Naive thymus-derived CD4-positive, alpha-beta T cell (primary cell): ENCODE results near the gene F8. TPM values are rescaled to one million over a fixed set of nuclear protein-coding genes. Genes with fewer than 3 reads are reported as not detected.
"Not testable (repeated sequence)": the region's sequence is repeated elsewhere in the genome, so short reads cannot be mapped to it uniquely, and the experiment has no call there.

Experiments used
- ATAC-seq: fragments of 150-1000 bp; cut with Tn5 transposase; 2 replicates; pipeline ENCODE4 v1.10.0; 2021; ENCODE audit warnings: mild to moderate bottlenecking, moderate library complexity
- CTCF ChIA-PET: fragments of 350-600 bp; sonication (Branson Sonifier 250); formaldehyde crosslinking; loops from one replicate; lab custom pipeline; 2021; ENCODE audit warnings: antibody characterized with exemption; lab: Charles Lee
- POLR2A ChIA-PET: fragments of 350-600 bp; sonication (Branson Sonifier 250); formaldehyde crosslinking; loops from one replicate; lab custom pipeline; 2021; ENCODE audit warnings: antibody characterized with exemption, inconsistent platforms; lab: Charles Lee
- DNase-seq, 9 donors: peaks; one replicate each; pipeline versions ENCODE4 v3.0.0 to v3.0.0-alpha.2; 2020 to 2022; ENCODE audit warnings: mixed read lengths in 1 of 9
- H3K27ac ChIP-seq: one replicate; pipeline ENCODE4 v1.7.0; 2013; ENCODE audit warnings: mild to moderate bottlenecking, low read depth, low read length, moderate library complexity
- H3K27me3 ChIP-seq, 2 donors: one replicate each; pipeline ENCODE4 v1.7.0; 2013; ENCODE audit warnings: low read length in 2 of 2, mild to moderate bottlenecking in 2 of 2, moderate library complexity in 2 of 2; ENCODE audit not compliant: control insufficient read depth in 2 of 2, insufficient read depth in 2 of 2
- H3K36me3 ChIP-seq, 3 experiments: 1 replicate in 2 of 3; 2 replicates in 1 of 3; pipeline ENCODE4 v1.7.0; 2013; ENCODE audit warnings: low read length in 3 of 3, mild to moderate bottlenecking in 3 of 3, moderate library complexity in 1 of 3; ENCODE audit not compliant: insufficient read depth in 3 of 3, control insufficient read depth in 2 of 3
- H3K4me1 ChIP-seq, 2 donors: one replicate each; pipeline ENCODE4 v1.7.0; 2013; ENCODE audit warnings: low read length in 2 of 2, mild to moderate bottlenecking in 2 of 2, moderate library complexity in 1 of 2; ENCODE audit not compliant: control insufficient read depth in 2 of 2, insufficient read depth in 2 of 2
- H3K4me3 ChIP-seq: 2 replicates; pipeline ENCODE4 v1.7.0; 2013; ENCODE audit warnings: mild to moderate bottlenecking, low read length
- H3K9me3 ChIP-seq, 3 experiments: 1 replicate in 2 of 3; 2 replicates in 1 of 3; pipeline ENCODE4 v1.7.0; 2013; ENCODE audit warnings: low read length in 3 of 3; ENCODE audit not compliant: control insufficient read depth in 2 of 3
- H3K27ac Mint-ChIP-seq, 9 donors: one replicate each; pipeline ENCODE4 v1.8.0; 2020 to 2022; ENCODE audit warnings: mixed read lengths in 9 of 9, mild to moderate bottlenecking in 8 of 9, moderate library complexity in 5 of 9, inconsistent platforms in 2 of 9
- H3K27me3 Mint-ChIP-seq, 5 donors: one replicate each; pipeline ENCODE4 v1.8.0; 2021 to 2022; ENCODE audit warnings: mixed read lengths in 5 of 5, mild to moderate bottlenecking in 1 of 5
- H3K36me3 Mint-ChIP-seq, 5 donors: one replicate each; pipeline ENCODE4 v1.8.0; 2020 to 2022; ENCODE audit warnings: mixed read lengths in 5 of 5, mild to moderate bottlenecking in 3 of 5, inconsistent platforms in 1 of 5
- H3K4me1 Mint-ChIP-seq, 7 donors: one replicate each; pipeline ENCODE4 v1.8.0; 2020 to 2022; ENCODE audit warnings: mixed read lengths in 7 of 7, mild to moderate bottlenecking in 3 of 7, inconsistent platforms in 1 of 7
- H3K4me3 Mint-ChIP-seq, 10 donors: one replicate each; pipeline ENCODE4 v1.8.0; 2020 to 2022; ENCODE audit warnings: mild to moderate bottlenecking in 10 of 10, mixed read lengths in 10 of 10, moderate library complexity in 6 of 10, inconsistent platforms in 2 of 10
- H3K9me3 Mint-ChIP-seq, 11 donors: one replicate each; pipeline ENCODE4 v1.8.0; 2020 to 2022; ENCODE audit warnings: mixed read lengths in 11 of 11, mild to moderate bottlenecking in 4 of 11, inconsistent platforms in 1 of 11, moderate library complexity in 1 of 11
- intact Hi-C, 2 donors: fragments of 100-400 bp; cut with micrococcal nuclease; formaldehyde crosslinking; loops; one replicate each; pipeline ENCODE4 v1.15.1; 2023
- polyA plus RNA-seq, 2 donors: library from polyadenylated mRNA; unstranded; fragments of 300-500 nt; fragmentation: Illumina TruSeq; gene quantifications; one replicate each; pipeline ENCODE4 v1.2.3, GENCODE V29; 2021
- total RNA-seq, 6 experiments: library from RNA in 5 of 6; stranded (reverse) in 5 of 6; gene quantifications; 1 replicate in 5 of 6; 2 replicates in 1 of 6; pipeline ENCODE4 v1.2.3 and lab custom pipeline; 2021 to 2026

F8 gene
- total and polyA plus RNA-seq, 7 experiments from 2014 or later: 0.61 to 5.7 (median 1.3) TPM

DNA sequence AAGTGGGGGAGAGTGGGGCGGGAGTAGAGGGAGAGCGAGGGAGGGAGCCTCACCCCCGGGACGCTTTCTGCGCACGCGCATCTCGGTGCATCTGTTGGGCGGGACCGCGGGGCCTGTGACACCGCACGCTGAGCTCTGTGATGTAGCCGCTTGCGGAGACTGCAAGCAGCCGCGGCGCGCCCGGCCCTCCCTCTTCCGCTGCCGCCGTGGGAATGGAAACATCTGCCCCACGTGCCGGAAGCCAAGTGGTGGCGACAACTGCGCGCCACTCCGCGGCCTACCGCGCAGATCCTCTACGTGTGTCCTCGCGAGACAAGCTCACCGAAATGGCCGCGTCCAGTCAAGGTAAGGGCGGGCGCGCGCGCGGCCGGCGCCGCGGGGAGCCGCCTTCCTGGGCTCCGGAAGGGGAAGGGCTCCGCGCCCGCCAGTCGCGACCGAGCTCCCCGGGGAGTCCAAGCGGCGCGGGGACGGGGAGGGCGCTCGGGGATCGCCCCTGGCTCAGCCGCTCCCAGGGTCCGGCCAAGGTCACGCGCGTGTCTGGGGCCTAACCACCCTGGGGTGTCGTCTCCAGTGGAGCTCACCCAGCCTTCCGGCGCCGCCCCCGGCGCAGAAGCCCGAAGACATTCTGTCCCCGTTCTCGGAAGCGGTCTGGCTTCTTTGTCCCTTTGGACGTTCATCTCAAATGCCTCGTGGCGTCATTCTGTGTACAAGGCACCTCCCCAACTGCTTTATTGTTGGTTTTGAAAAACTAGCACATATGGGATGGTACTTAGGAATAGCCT is 4.4 kb upstream of the F8 start, which contains the start of gene FUNDC2:
TSS of gene FUNDC2 (plus strand) at position 118 of the 782 bp plus-strand sequence. CDS start at position 213, 95 bp downstream.
- POLR2A ChIA-PET: interaction anchor here (0.6 to 1.3 kb wide), 8 partner anchors 20 to 47 kb away, joined by 3 to 5 read pairs (median 4); no protein-coding TSS in a partner anchor
- H3K27me3 Mint-ChIP-seq: peaks cover 0 to 19% (median 0%) of the 10 kb centered on the region in 5 donors
- Histone ChIP-seq H3K27ac (peak within 1 kb of the TSS; percentile 94), H3K36me3 (no peaks in the 10 kb centered on the region), H3K4me1 (peaks cover 4 to 12% of the 10 kb centered on the region in 2 donors), H3K4me3 (peak within 1 kb of the TSS; percentile 90), H3K27me3 (no peaks in the 10 kb centered on the region), H3K9me3 (no peaks in the 10 kb centered on the region)
- peak within 1 kb of the TSS; percentile 84 to 97 (median 93) for H3K27ac Mint-ChIP-seq
- intact Hi-C loops: loop anchor here (1.0 to 10.0 kb wide), 15 partner anchors 22 to 854 kb away; partner anchors contain the start of genes DKC1 (in 2 of the 2), VBP1 (in 2 of the 2), BRCC3 (in 1 of the 2) and CMC4 (in 1 of the 2)
- CTCF ChIA-PET: interaction anchor here (0.6 kb wide), 1 partner anchor 22 kb away, joined by 3 read pairs; no protein-coding TSS in a partner anchor
- DNase-seq (peak; percentile 78 to 96 (median 93)), ATAC-seq (peak; percentile 92)
- H3K9me3 Mint-ChIP-seq: no peaks in the 10 kb centered on the region
- peaks cover 5 to 31% (median 27%) of the 10 kb centered on the region in 7 donors for H3K4me1 Mint-ChIP-seq
- peaks cover 0 to 3% (median 0%) of the 10 kb centered on the region in 5 donors for H3K36me3 Mint-ChIP-seq
- peak within 1 kb of the TSS; percentile 82 to 92 (median 90) for H3K4me3 Mint-ChIP-seq

- H3K4me3 ChIP-seq: peak overlapping the region; percentile 48
- ATAC-seq (no peak), DNase-seq (no peak)
- no peaks in the 10 kb centered on the region for H3K27me3 ChIP-seq
- ChIA-PET CTCF (interaction anchor here (0.6 kb wide), 1 partner anchor 22 kb away, joined by 3 read pairs; no protein-coding TSS in a partner anchor), POLR2A (interaction anchor here (0.6 to 1.3 kb wide), 5 partner anchors 20 to 47 kb away, joined by 3 to 5 read pairs (median 4); no protein-coding TSS in a partner anchor)
- Mint-ChIP-seq H3K4me3 (peak overlapping the region; percentile 81 to 91 (median 85)), H3K27ac (peak overlapping the region; percentile 84 to 95 (median 92)), H3K4me1 (peaks cover 5 to 27% (median 23%) of the 10 kb centered on the region in 7 donors), H3K36me3 (peaks cover 0 to 3% (median 0%) of the 10 kb centered on the region in 5 donors), H3K27me3 (peaks cover 0 to 24% (median 0%) of the 10 kb centered on the region in 5 donors), H3K9me3 (no peaks in the 10 kb centered on the region)
- H3K9me3 ChIP-seq: no peaks in the 10 kb centered on the region
- intact Hi-C loops: loop anchor here (1.0 to 10.0 kb wide), 14 partner anchors 23 to 854 kb away; partner anchors contain the start of genes DKC1 (in 2 of the 2), VBP1 (in 2 of the 2), BRCC3 (in 1 of the 2) and CMC4 (in 1 of the 2)
- H3K27ac ChIP-seq: peak overlapping the region; percentile 79
- no peaks in the 10 kb centered on the region for H3K36me3 ChIP-seq
- H3K4me1 ChIP-seq: peaks cover 4 to 12% of the 10 kb centered on the region in 2 donors
Measured at GRCh38 chrX:155026420-155026726, 3.9 kb upstream of the F8 start.

- H3K27me3 Mint-ChIP-seq: peaks cover 0 to 36% (median 0%) of the 10 kb centered on the region in 5 donors
- H3K36me3 ChIP-seq: no peaks in the 10 kb centered on the region
- no peak for DNase-seq
- H3K9me3 ChIP-seq: no peaks in the 10 kb centered on the region
- POLR2A ChIA-PET: interaction anchor here (1.5 kb wide), 1 partner anchor 45 kb away, joined by 3 read pairs; no protein-coding TSS in a partner anchor
- H3K27ac ChIP-seq: no peak overlapping the region
- peak overlapping the region in 5 of 9 donors; percentile 13 to 83 (median 48) for H3K27ac Mint-ChIP-seq
- no peaks in the 10 kb centered on the region for H3K36me3 Mint-ChIP-seq
- no peaks in the 10 kb centered on the region for H3K27me3 ChIP-seq
- intact Hi-C loops: loop anchor here in 1 of 2 donors (10.0 kb wide), 1 partner anchor 629 kb away; the partner anchor contains the start of gene RPL10
- H3K9me3 Mint-ChIP-seq: no peaks in the 10 kb centered on the region
- peaks cover 0 to 17% (median 12%) of the 10 kb centered on the region in 7 donors for H3K4me1 Mint-ChIP-seq
- CTCF ChIA-PET: no interaction called here
- H3K4me3 ChIP-seq: no peak overlapping the region
- no peak for ATAC-seq
- H3K4me1 ChIP-seq: peaks cover 4 to 12% of the 10 kb centered on the region in 2 donors
- peak overlapping the region in 4 of 10 donors; percentile 14 to 53 (median 28) for H3K4me3 Mint-ChIP-seq
Measured at GRCh38 chrX:155023907-155024833, 1.6 kb upstream of the F8 start.

DNA sequence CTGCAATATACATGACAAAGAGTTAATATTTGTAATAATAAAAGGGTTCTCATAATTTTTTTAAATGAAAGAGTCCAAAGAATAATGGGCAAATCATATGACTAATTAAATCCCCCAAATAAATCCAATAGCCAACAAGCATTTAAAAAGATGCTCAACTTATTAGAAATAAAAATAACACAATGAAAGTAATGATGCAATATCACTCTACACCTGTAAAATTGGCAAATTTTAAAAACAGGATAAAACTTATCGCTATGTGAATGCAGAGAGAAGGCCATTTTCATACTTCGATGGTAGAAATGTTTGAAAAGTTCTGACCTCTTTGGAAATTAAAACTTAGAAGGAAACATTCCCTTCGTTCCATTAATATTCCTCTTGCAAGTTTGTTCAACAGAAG is 1.9 kb downstream of the F8 start:
- Histone ChIP-seq H3K27me3 (no peaks in the 10 kb centered on the region), H3K4me1 (no peaks in the 10 kb centered on the region), H3K27ac (no peak overlapping the region), H3K9me3 (no peaks in the 10 kb centered on the region), H3K4me3 (no peak overlapping the region), H3K36me3 (no peaks in the 10 kb centered on the region)
- H3K27ac Mint-ChIP-seq: no peak overlapping the region
- intact Hi-C loops: loop anchor here in 1 of 2 donors (10.0 kb wide), 1 partner anchor 626 kb away; the partner anchor contains the start of gene RPL10
- peaks cover 0 to 5% (median 0%) of the 10 kb centered on the region in 7 donors for H3K4me1 Mint-ChIP-seq
- peaks cover 0 to 38% (median 0%) of the 10 kb centered on the region in 5 donors for H3K27me3 Mint-ChIP-seq
- no peaks in the 10 kb centered on the region for H3K36me3 Mint-ChIP-seq
- no peak for ATAC-seq
- no peak overlapping the region for H3K4me3 Mint-ChIP-seq
- CTCF ChIA-PET: no interaction called here
- no peak for DNase-seq
- POLR2A ChIA-PET: no interaction called here
- H3K9me3 Mint-ChIP-seq: no peaks in the 10 kb centered on the region

DNA sequence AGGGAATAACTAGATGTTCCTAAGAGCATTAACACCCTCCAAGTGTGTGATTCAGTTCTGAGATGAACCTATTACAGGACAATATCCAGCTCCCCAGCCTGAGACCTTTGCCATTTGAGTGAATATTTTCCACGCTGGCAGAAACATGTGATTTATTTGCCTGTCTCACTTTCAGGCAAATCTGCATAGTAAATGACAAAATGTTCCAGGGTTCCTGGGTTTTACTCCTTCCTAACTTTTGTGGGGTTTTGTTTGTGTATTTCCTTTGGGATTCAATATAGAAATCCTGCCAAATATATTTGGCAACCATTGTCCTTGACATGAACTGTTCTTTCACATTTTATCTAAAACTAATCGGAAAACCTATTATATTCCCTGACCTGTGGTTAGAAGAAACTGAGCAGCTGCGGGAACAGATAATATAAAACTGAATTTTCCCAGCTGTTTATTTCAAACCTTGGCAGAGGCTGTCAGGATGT is 12.5 kb downstream of the F8 start:
- no peaks in the 10 kb centered on the region for H3K9me3 ChIP-seq
- intact Hi-C loops: no loop called here
- ChIA-PET CTCF (no interaction called here), POLR2A (no interaction called here)
- no peaks in the 10 kb centered on the region for H3K36me3 Mint-ChIP-seq
- DNase-seq (no peak), ATAC-seq (no peak)
- H3K27ac ChIP-seq: no peak overlapping the region
- H3K9me3 Mint-ChIP-seq: no peaks in the 10 kb centered on the region
- no peaks in the 10 kb centered on the region for H3K27me3 Mint-ChIP-seq
- H3K27ac Mint-ChIP-seq: no peak overlapping the region
- H3K36me3 ChIP-seq: no peaks in the 10 kb centered on the region
- H3K4me3 ChIP-seq: no peak overlapping the region
- no peaks in the 10 kb centered on the region for H3K4me1 Mint-ChIP-seq
- no peaks in the 10 kb centered on the region for H3K4me1 ChIP-seq
- no peaks in the 10 kb centered on the region for H3K27me3 ChIP-seq
- H3K4me3 Mint-ChIP-seq: no peak overlapping the region

DNA sequence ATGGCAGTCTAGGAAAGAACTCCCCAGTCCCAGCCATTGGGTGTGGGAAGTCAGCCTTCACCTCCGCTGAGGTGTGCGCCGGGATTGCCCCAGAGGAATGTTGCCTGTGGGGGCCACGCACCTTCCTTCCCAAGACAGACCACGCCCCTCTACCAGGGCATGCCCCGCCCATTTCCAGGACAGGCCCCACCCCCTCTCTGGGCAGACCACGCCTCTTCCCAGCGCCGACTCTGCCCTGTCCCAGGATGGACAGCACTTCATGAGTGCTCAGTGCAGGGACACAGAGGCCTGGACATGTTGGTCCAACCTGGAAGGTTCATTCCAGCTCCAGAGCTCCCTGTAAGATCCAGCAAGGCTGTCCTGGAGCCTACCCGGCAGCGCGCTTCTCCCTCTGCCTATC is 13.9 kb downstream of the F8 start:
- H3K9me3 Mint-ChIP-seq, H3K4me1 ChIP-seq, DNase-seq, H3K27me3 Mint-ChIP-seq, H3K27ac ChIP-seq, intact Hi-C loops, H3K36me3 ChIP-seq, H3K4me3 Mint-ChIP-seq, H3K36me3 Mint-ChIP-seq, CTCF ChIA-PET, H3K9me3 ChIP-seq, H3K4me3 ChIP-seq, ATAC-seq, H3K27ac Mint-ChIP-seq, H3K4me1 Mint-ChIP-seq, H3K27me3 ChIP-seq, POLR2A ChIA-PET: not testable (repeated sequence)
